Body of pancreas (tissue), 4 donors: ENCODE data around the gene FAHD2A.

Source experiments
- POLR2A ChIP-seq, 3 donors: fragments of 450-650 bp; IDR thresholded peaks; one replicate each; pipeline ENCODE4 v1.6.1; 2016; ENCODE audit warnings: antibody characterized with exemption in 3 of 3, mild to moderate bottlenecking in 2 of 3
- TF ChIP-seq, protein P1 (sequence below), 7 experiments: fragments of 450-650 bp in 4 of 7; fragments of 200-600 bp in 3 of 7; sonication (generic) in 3 of 7; IDR thresholded peaks; one replicate each; pipeline ENCODE4 v1.5.1; 2016 to 2019; ENCODE audit warnings: antibody characterized with exemption in 7 of 7

GRCh38 chr2:95402370-95403203 is at the start of gene FAHD2A:
- TF ChIP-seq, protein P1, sequence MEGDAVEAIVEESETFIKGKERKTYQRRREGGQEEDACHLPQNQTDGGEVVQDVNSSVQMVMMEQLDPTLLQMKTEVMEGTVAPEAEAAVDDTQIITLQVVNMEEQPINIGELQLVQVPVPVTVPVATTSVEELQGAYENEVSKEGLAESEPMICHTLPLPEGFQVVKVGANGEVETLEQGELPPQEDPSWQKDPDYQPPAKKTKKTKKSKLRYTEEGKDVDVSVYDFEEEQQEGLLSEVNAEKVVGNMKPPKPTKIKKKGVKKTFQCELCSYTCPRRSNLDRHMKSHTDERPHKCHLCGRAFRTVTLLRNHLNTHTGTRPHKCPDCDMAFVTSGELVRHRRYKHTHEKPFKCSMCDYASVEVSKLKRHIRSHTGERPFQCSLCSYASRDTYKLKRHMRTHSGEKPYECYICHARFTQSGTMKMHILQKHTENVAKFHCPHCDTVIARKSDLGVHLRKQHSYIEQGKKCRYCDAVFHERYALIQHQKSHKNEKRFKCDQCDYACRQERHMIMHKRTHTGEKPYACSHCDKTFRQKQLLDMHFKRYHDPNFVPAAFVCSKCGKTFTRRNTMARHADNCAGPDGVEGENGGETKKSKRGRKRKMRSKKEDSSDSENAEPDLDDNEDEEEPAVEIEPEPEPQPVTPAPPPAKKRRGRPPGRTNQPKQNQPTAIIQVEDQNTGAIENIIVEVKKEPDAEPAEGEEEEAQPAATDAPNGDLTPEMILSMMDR (IDR thresholded peaks at IDR 0.05) = no peak
- TF ChIP-seq POLR2A (IDR thresholded peaks at IDR 0.05) = peak; percentile 80 to 93 (median 90)
